GM10266 (cell line): ENCODE data around the gene TENT4B.
A peak's percentile ranks its signal among the peaks of the same experiment; 100 is the strongest.

Experiments used
- DNase-seq: peaks from one replicate; pipeline ENCODE4 v3.0.0; 2012; ENCODE audit errors: extremely low spot score
- TF ChIP-seq, protein P1 (sequence below): IDR thresholded peaks from 2 replicates; pipeline ENCODE4 v1.5.1; 2012; ENCODE audit warnings: mild to moderate bottlenecking, low read depth; ENCODE audit not compliant: control insufficient read depth, insufficient read depth; ENCODE audit errors: missing control alignments

Gene TENT4B

GRCh38 chr16:50265716-50266336, 112.7 kb downstream of the TENT4B start:
- DNase-seq = no peak
- TF ChIP-seq, protein P1, sequence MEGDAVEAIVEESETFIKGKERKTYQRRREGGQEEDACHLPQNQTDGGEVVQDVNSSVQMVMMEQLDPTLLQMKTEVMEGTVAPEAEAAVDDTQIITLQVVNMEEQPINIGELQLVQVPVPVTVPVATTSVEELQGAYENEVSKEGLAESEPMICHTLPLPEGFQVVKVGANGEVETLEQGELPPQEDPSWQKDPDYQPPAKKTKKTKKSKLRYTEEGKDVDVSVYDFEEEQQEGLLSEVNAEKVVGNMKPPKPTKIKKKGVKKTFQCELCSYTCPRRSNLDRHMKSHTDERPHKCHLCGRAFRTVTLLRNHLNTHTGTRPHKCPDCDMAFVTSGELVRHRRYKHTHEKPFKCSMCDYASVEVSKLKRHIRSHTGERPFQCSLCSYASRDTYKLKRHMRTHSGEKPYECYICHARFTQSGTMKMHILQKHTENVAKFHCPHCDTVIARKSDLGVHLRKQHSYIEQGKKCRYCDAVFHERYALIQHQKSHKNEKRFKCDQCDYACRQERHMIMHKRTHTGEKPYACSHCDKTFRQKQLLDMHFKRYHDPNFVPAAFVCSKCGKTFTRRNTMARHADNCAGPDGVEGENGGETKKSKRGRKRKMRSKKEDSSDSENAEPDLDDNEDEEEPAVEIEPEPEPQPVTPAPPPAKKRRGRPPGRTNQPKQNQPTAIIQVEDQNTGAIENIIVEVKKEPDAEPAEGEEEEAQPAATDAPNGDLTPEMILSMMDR = no peak

DNA sequence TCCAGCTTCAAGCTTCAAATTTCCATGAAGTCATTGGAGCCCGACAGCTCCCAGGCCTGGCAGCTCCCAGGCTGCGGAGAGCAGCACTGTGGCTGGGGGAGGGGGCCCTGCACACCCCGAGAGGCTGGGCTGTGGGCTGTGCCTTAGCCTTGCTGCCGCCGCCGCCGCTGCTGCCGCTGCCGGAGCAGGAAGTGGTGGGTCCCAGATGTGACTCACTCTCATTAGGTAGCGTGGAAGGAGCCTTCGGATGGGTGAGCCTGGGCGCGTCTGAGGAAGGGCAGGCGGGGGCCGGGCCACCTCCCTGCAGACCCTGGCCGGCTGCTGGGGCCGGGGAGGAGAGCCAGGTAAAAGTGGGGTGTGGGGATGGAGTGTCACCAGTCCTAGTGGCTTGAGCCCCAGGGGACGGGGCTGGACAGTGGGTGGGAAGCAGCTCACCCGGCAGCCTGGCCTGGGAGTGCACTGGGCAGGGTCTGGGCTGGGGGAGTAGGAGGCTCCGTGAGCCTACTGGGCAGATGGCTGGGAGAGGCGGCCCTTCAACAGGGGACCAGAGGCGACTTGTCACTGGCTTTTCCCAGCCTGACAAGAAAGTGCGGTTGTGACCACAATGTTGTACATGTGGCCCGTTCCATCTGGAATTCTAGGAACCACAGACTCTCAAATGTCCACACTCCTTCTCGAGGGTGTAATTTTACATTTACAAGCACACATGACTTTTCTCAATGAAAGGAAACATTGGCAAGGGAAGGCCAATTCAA, 113.4 kb downstream of the TENT4B start, which contains the start of gene ADCY7:
Gene ADCY7 (plus strand): TSS at position 215 of the 755 bp plus-strand sequence. CDS start 21,629 bp downstream, outside the sequence.
- TF ChIP-seq, protein P1 = no peak
- DNase-seq = peak; percentile 70

DNA sequence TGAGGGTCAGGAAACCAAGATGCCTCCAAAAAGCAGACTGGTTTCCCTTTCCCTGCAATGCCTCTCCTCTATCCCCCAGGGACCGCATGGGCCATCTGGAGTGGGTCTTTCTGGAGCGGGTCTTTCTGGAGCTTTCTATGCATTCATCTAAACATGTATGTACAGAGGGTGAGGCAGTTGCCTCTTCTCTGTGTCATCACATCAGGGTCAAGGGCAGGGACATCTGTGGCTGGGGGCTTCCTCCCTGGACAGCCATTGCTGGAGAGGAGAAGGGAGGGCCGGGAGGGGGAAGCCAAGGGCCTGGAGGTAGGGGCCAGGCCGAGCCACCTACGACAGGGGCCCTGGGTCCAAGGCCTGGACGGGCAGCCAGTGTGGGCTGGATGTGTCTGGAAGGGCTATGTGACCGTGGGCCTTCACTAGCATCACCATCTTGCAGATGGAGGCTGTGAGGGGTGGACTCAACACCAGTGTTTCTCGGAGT, 114.1 kb downstream of the TENT4B start:
- TF ChIP-seq, protein P1 = no peak
- no peak for DNase-seq

DNA sequence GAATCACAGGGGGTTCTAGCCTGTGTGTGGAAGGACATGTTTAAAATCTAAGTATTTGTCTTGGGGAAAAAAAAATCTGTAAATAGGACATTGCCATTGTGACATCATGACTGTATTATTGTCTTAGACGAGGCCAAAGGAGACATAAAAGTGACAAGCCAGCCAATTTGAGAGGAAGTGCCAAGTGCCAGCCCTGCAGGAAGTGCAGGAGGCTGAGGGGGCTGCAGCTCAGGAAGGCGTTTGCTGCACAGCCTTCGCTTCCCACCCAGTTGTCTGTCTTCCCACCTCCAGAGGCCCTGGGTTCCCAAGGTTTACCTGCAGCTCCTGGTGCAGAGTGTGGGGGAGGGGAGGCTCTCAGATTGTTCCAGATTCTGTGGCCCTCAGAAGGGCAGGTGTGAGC, 114.5 kb downstream of the TENT4B start:
- no peak for DNase-seq
- TF ChIP-seq, protein P1 = no peak

DNA sequence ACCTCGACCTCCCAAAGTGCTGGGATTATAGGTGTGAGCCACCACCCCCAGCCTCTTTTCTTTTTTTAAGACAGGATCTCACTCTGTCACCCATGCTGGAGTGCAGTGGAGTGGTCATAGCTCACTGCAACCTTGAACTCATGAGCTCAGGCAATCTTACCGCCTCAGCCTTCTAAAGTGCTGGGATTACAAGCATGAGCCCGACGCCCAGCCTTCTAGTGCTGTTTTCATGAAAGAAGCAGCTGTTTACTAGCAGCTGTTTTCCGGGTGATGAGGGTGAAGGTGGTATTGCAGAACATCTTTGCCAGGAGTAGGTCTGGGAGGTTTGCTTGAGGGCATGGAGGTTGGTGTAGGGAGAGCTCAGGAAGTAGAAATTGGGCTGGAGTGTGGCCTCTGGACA, 115.2 kb downstream of the TENT4B start:
- no peak for DNase-seq
- TF ChIP-seq, protein P1 = no peak

DNA sequence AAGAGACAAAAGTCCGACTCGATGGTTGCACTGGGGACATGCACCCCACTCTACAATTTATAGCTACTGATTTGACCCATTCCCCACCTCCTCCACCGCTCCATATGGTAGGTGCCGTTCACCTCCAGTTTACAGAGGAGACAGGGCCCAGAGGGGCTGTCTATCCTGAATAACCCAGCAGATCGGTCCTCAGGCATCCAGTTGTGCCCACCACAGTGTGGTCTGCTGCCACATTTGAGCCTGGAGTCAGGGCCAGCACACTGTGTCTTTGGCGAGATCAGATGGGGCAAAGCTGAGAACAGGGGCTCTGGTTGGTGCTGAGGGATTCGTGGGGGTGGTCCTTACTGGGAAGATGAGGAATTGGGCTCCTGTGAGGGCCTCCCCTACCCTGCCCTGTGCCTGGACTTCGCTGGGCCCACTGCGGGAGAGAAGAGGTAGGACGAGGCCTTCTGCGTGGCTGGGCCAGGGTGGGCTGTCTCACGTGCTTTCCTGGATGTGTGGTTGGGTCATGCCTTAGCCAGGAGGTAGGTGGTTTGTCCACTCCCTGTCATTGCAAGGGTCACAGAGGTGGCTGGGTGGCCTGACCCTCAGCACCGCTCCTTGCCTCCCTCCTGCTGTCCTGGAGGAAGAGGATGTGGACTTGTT, 116.1 kb downstream of the TENT4B start:
- DNase-seq = no peak

More for the DNA sequence above, 116.1 kb downstream of the TENT4B start:
- TF ChIP-seq, protein P1 = no peak
